ENCODE results near the gene MSL1.

- no peak for TF ChIP-seq CTCF (IDR thresholded peaks at IDR 0.05)
- no peak for TF ChIP-seq POLR2A (IDR thresholded peaks at IDR 0.05)
Measured at GRCh38 chr17:40112718-40113109, 9.1 kb upstream of the MSL1 start.
